HUDEP-2 (cell line): ENCODE data around the gene CDH6.

Experiments
- DNase-seq, 76 experiments: peaks; one replicate each; lab custom pipeline; 2025; ENCODE audit not compliant: unreplicated experiment in 76 of 76; lab: John Stamatoyannopoulos, UW

Gene CDH6

GRCh38 chr5:31365776-31366175, 172.3 kb downstream of the CDH6 start:
- no peak for DNase-seq

GRCh38 chr5:31366941-31367340, 173.5 kb downstream of the CDH6 start:
- peak in 1 of 76 experiments; percentile 2 for DNase-seq

- DNase-seq, result no peak
These were observed 178.6 kb downstream of the CDH6 start for GRCh38 chr5:31372124-31372523.

- no peak for DNase-seq
These were observed 182.7 kb downstream of the CDH6 start for GRCh38 chr5:31375999-31376720.

GRCh38 chr5:31377274-31377946, 183.9 kb downstream of the CDH6 start:
- no peak for DNase-seq

- no peak for DNase-seq
These were observed 184.7 kb downstream of the CDH6 start for GRCh38 chr5:31378136-31378535.
